Caco-2 (cell line): ENCODE results near the gene CHID1. TPM values are rescaled to one million over a fixed set of nuclear protein-coding genes. Genes with fewer than 3 reads are reported as not detected.

ENCODE experiments used
- BruUV-seq: library from RNA; stranded (reverse); fragments of 400-500 nt; replicated peaks from 2 replicates; lab custom pipeline; 2021; lab: Mats Ljungman, UMichigan
- CTCF ChIA-PET: fragments of 300-600 bp; sonication (Branson Sonifier 250); formaldehyde crosslinking; loops from one replicate; lab custom pipeline; 2022; ENCODE audit warnings: antibody characterized with exemption; lab: Charles Lee
- POLR2A ChIA-PET: fragments of 300-600 bp; sonication (Branson Sonifier 250); formaldehyde crosslinking; loops from one replicate; lab custom pipeline; 2022; ENCODE audit warnings: antibody characterized with exemption; lab: Charles Lee
- DNase-seq, 2 experiments: peaks; one replicate each; pipeline versions ENCODE4 v3.0.0 to v3.0.0-alpha.2; 2020 to 2022
- H3K27me3 ChIP-seq: replicated peaks from 2 replicates; pipeline ENCODE4 v1.6.0; 2011; ENCODE audit warnings: low read length; ENCODE audit not compliant: control insufficient read depth, insufficient read depth
- H3K36me3 ChIP-seq: 2 replicates; pipeline ENCODE4 v1.5.1; 2011; ENCODE audit warnings: low read length; ENCODE audit not compliant: control insufficient read depth, insufficient read depth
- H3K4me1 ChIP-seq: fragments of 250-450 bp; sonication (Bioruptor Pico); 2 replicates; pipeline ENCODE4 v1.5.1; 2020; ENCODE audit warnings: mild to moderate bottlenecking
- H3K4me3 ChIP-seq: 2 replicates; pipeline ENCODE4 v1.5.1; 2011; ENCODE audit warnings: low read depth, mild to moderate bottlenecking, control low read depth, low read length
- H3K9me3 ChIP-seq: fragments of 250-450 bp; sonication (Bioruptor Pico); 2 replicates; pipeline ENCODE4 v1.5.1; 2020; ENCODE audit warnings: mild to moderate bottlenecking, moderate library complexity
- H3K27ac Mint-ChIP-seq: one replicate; pipeline ENCODE4 v1.8.0; 2022; ENCODE audit warnings: mixed read lengths; ENCODE audit not compliant: unreplicated experiment
- H3K27me3 Mint-ChIP-seq: one replicate; pipeline ENCODE4 v1.8.0; 2022; ENCODE audit warnings: mixed read lengths; ENCODE audit not compliant: insufficient read depth, unreplicated experiment
- H3K36me3 Mint-ChIP-seq: one replicate; pipeline ENCODE4 v1.8.0; 2022; ENCODE audit warnings: mild to moderate bottlenecking, mixed read lengths; ENCODE audit not compliant: insufficient read depth, unreplicated experiment
- H3K4me1 Mint-ChIP-seq: one replicate; pipeline ENCODE4 v1.8.0; 2022; ENCODE audit warnings: low read depth, mixed read lengths; ENCODE audit not compliant: unreplicated experiment
- H3K4me3 Mint-ChIP-seq: one replicate; pipeline ENCODE4 v1.8.0; 2022; ENCODE audit warnings: mild to moderate bottlenecking, moderate library complexity, mixed read lengths; ENCODE audit not compliant: unreplicated experiment
- H3K9me3 Mint-ChIP-seq: one replicate; pipeline ENCODE4 v1.8.0; 2022; ENCODE audit warnings: mixed read lengths; ENCODE audit not compliant: unreplicated experiment
- intact Hi-C: fragments of 100-400 bp; cut with micrococcal nuclease; formaldehyde crosslinking; loops from one replicate; pipeline ENCODE4 v1.10.0; 2022; ENCODE audit not compliant: unreplicated experiment
- total RNA-seq: library from RNA; stranded (reverse); gene quantifications from 2 replicates; pipeline ENCODE4 v1.2.3, GENCODE V29; 2022
- TF ChIP-seq, protein P1 (sequence below), 2 experiments: fragments of 200-600 bp in 1 of 2; IDR thresholded peaks; 1 replicate in 1 of 2; 2 replicates in 1 of 2; pipeline versions ENCODE4 v1.5.1 to v1.8.0; 2011 to 2022; ENCODE audit warnings: antibody characterized with exemption in 1 of 2, control low read depth in 1 of 2, inconsistent platforms in 1 of 2, low read depth in 1 of 2, low read length in 1 of 2, mild to moderate bottlenecking in 1 of 2, moderate library complexity in 1 of 2; ENCODE audit not compliant: insufficient read depth in 1 of 2, severe bottlenecking in 1 of 2, unreplicated experiment in 1 of 2

The CHID1 gene
- total RNA-seq, 1 experiment from 2014 or later, result 180 TPM

DNA sequence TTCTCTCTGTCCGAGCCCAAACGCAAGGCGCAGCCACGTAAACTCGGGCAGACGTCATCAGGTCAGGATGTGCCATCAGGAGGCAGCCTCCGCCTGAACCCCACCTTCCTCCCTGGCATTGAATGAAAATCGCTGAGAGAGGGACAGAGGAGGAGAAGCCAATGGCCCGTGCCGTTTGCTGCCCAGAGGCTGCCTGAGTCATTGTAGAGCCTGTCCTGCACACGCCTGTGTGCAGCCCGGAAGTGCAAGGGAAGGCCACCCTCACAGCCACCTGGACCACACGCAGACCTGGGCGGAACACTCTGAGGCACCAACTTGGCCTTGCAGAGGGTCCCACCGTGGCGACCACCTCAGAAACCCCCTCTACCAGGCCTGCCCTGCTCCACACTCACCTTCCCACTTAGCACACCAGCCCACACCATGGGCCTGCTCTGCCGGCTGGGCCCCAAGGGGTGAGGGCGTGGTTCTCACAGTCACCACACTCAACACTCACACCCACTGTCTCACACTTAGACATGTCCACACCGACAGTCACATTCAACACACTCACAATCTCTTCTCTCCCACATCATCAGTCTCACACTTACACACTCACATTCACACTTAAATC lies 9.1 kb downstream of the CHID1 start:
- intact Hi-C loops, result no loop called here
- H3K27ac Mint-ChIP-seq, result no peak overlapping the region
- no peaks in the 10 kb centered on the region for H3K27me3 Mint-ChIP-seq
- H3K4me1 Mint-ChIP-seq, result no peaks in the 10 kb centered on the region
- Histone ChIP-seq H3K9me3 (no peaks in the 10 kb centered on the region), H3K4me1 (no peaks in the 10 kb centered on the region), H3K36me3 (peaks cover 9% of the 10 kb centered on the region), H3K4me3 (no peak overlapping the region), H3K27me3 (no peaks in the 10 kb centered on the region)
- POLR2A ChIA-PET, result no interaction called here
- TF ChIP-seq, protein P1, sequence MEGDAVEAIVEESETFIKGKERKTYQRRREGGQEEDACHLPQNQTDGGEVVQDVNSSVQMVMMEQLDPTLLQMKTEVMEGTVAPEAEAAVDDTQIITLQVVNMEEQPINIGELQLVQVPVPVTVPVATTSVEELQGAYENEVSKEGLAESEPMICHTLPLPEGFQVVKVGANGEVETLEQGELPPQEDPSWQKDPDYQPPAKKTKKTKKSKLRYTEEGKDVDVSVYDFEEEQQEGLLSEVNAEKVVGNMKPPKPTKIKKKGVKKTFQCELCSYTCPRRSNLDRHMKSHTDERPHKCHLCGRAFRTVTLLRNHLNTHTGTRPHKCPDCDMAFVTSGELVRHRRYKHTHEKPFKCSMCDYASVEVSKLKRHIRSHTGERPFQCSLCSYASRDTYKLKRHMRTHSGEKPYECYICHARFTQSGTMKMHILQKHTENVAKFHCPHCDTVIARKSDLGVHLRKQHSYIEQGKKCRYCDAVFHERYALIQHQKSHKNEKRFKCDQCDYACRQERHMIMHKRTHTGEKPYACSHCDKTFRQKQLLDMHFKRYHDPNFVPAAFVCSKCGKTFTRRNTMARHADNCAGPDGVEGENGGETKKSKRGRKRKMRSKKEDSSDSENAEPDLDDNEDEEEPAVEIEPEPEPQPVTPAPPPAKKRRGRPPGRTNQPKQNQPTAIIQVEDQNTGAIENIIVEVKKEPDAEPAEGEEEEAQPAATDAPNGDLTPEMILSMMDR (IDR thresholded peaks at IDR 0.05; ENCODE audit: insufficient read depth in 1 of 2, low read depth in 1 of 2, low read length in 1 of 2, severe bottlenecking in 1 of 2, unreplicated experiment in 1 of 2), result no peak
- H3K9me3 Mint-ChIP-seq, result no peaks in the 10 kb centered on the region
- no TSS peak for BruUV-seq
- peaks cover 55% of the 10 kb centered on the region for H3K36me3 Mint-ChIP-seq
- no peak for DNase-seq
- H3K4me3 Mint-ChIP-seq, result no peak overlapping the region
- CTCF ChIA-PET, result no interaction called here

DNA sequence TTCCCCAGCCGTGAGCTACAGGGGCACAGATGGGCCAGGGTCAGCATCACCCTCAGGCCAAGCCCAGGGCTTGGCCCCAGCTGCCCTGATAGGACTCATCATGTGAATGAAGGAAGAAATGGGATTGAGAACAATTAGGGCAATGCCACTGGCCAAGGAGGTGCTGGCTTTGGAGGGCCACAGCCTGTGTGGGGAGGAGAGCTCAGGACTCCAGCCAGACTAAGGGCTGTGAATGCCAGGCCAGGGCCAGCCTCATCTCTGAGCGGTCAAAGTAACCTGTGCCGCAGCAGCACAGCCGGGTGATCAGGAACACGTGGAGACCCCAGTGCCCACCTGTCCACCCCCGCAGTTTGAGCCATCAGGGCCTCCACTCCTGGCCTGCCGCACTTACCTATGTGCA lies 10.1 kb downstream of the CHID1 start:
- ChIA-PET CTCF (no interaction called here), POLR2A (no interaction called here)
- TF ChIP-seq, protein P1 (IDR thresholded peaks at IDR 0.05; ENCODE audit: insufficient read depth in 1 of 2, low read depth in 1 of 2, low read length in 1 of 2, severe bottlenecking in 1 of 2, unreplicated experiment in 1 of 2), result no peak
- Histone ChIP-seq H3K36me3 (peaks cover 9% of the 10 kb centered on the region), H3K4me3 (no peak overlapping the region), H3K9me3 (no peaks in the 10 kb centered on the region), H3K4me1 (no peaks in the 10 kb centered on the region), H3K27me3 (no peaks in the 10 kb centered on the region)
- Mint-ChIP-seq H3K27ac (no peak overlapping the region), H3K27me3 (no peaks in the 10 kb centered on the region), H3K36me3 (peaks cover 55% of the 10 kb centered on the region), H3K4me3 (no peak overlapping the region), H3K9me3 (no peaks in the 10 kb centered on the region), H3K4me1 (no peaks in the 10 kb centered on the region)
- DNase-seq, result no peak
- BruUV-seq, result no TSS peak
- intact Hi-C loops, result no loop called here

DNA sequence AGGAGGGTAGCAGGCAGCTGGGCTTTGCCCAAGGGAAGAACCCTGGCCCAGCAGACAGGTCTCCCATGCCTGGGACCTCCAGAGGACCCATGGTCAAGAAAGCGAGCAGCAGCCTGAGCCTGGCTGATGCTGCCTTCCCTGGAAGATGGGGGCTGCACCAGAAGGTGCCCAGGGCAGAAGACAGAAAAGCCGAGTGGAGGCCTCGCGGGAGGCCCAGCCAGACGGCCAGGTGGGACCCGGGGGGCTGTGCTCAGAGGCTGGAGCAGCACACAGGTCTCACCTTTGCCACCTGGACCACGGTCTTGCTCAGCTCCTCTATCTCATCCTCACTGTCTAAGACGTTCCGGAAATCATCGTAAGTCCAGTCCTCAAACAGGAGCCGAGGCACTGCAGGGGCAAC lies 10.9 kb downstream of the CHID1 start:
- Mint-ChIP-seq H3K36me3 (peaks cover 50% of the 10 kb centered on the region), H3K4me1 (no peaks in the 10 kb centered on the region), H3K27ac (no peak overlapping the region), H3K27me3 (no peaks in the 10 kb centered on the region), H3K4me3 (no peak overlapping the region), H3K9me3 (no peaks in the 10 kb centered on the region)
- H3K4me3 ChIP-seq, result no peak overlapping the region
- intact Hi-C loops, result loop anchor here (5.0 kb wide), 1 partner anchor 148 kb away; no protein-coding TSS in a partner anchor
- DNase-seq, result no peak
- ChIA-PET CTCF (no interaction called here), POLR2A (no interaction called here)
- no TSS peak for BruUV-seq
- no peaks in the 10 kb centered on the region for H3K27me3 ChIP-seq
- H3K9me3 ChIP-seq, result no peaks in the 10 kb centered on the region
- peaks cover 9% of the 10 kb centered on the region for H3K36me3 ChIP-seq
- H3K4me1 ChIP-seq, result no peaks in the 10 kb centered on the region
- TF ChIP-seq, protein P1 (IDR thresholded peaks at IDR 0.05; ENCODE audit: insufficient read depth in 1 of 2, low read depth in 1 of 2, low read length in 1 of 2, severe bottlenecking in 1 of 2, unreplicated experiment in 1 of 2), result no peak
